Neural cell (in vitro differentiated cells): Measurements from ENCODE around the gene PHKA2.

Source experiments
- MXI1 ChIP-seq: fragments of 450-650 bp; conservative IDR thresholded peaks from 2 replicates; pipeline ENCODE4 v1.6.1; 2014; ENCODE audit warnings: antibody characterized with exemption, mild to moderate bottlenecking; ENCODE audit not compliant: poor library complexity, severe bottlenecking
- TF ChIP-seq, protein P1 (sequence below): fragments of 450-650 bp; IDR thresholded peaks from 2 replicates; pipeline ENCODE4 v1.5.1; 2014; ENCODE audit warnings: antibody characterized with exemption, mild to moderate bottlenecking, moderate library complexity; ENCODE audit not compliant: poor library complexity, severe bottlenecking
- TF ChIP-seq, protein P2 (sequence below): IDR thresholded peaks from 2 replicates; pipeline ENCODE4 v1.6.1; 2012; ENCODE audit warnings: borderline replicate concordance

GRCh38 chrX:18886005-18886343 is 97.9 kb downstream of the PHKA2 start:
- TF ChIP-seq, protein P1, sequence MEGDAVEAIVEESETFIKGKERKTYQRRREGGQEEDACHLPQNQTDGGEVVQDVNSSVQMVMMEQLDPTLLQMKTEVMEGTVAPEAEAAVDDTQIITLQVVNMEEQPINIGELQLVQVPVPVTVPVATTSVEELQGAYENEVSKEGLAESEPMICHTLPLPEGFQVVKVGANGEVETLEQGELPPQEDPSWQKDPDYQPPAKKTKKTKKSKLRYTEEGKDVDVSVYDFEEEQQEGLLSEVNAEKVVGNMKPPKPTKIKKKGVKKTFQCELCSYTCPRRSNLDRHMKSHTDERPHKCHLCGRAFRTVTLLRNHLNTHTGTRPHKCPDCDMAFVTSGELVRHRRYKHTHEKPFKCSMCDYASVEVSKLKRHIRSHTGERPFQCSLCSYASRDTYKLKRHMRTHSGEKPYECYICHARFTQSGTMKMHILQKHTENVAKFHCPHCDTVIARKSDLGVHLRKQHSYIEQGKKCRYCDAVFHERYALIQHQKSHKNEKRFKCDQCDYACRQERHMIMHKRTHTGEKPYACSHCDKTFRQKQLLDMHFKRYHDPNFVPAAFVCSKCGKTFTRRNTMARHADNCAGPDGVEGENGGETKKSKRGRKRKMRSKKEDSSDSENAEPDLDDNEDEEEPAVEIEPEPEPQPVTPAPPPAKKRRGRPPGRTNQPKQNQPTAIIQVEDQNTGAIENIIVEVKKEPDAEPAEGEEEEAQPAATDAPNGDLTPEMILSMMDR, result no peak
- TF ChIP-seq MXI1, result no peak
- TF ChIP-seq, protein P2, sequence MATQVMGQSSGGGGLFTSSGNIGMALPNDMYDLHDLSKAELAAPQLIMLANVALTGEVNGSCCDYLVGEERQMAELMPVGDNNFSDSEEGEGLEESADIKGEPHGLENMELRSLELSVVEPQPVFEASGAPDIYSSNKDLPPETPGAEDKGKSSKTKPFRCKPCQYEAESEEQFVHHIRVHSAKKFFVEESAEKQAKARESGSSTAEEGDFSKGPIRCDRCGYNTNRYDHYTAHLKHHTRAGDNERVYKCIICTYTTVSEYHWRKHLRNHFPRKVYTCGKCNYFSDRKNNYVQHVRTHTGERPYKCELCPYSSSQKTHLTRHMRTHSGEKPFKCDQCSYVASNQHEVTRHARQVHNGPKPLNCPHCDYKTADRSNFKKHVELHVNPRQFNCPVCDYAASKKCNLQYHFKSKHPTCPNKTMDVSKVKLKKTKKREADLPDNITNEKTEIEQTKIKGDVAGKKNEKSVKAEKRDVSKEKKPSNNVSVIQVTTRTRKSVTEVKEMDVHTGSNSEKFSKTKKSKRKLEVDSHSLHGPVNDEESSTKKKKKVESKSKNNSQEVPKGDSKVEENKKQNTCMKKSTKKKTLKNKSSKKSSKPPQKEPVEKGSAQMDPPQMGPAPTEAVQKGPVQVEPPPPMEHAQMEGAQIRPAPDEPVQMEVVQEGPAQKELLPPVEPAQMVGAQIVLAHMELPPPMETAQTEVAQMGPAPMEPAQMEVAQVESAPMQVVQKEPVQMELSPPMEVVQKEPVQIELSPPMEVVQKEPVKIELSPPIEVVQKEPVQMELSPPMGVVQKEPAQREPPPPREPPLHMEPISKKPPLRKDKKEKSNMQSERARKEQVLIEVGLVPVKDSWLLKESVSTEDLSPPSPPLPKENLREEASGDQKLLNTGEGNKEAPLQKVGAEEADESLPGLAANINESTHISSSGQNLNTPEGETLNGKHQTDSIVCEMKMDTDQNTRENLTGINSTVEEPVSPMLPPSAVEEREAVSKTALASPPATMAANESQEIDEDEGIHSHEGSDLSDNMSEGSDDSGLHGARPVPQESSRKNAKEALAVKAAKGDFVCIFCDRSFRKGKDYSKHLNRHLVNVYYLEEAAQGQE, result no peak
